Activated CD4-positive, alpha-beta memory T cell treated with anti-CD3 and anti-CD28 coated beads for 36 hours (primary cell): ENCODE measurements around the gene C3orf22. TPM values are rescaled to one million over a fixed set of nuclear protein-coding genes. Genes with fewer than 3 reads are reported as not detected.

Experiments
- CTCF ChIA-PET: fragments of 350-600 bp; sonication (Branson Sonifier 250); formaldehyde crosslinking; loops from one replicate; lab custom pipeline; 2021; ENCODE audit warnings: antibody characterized with exemption, inconsistent platforms; lab: Charles Lee
- POLR2A ChIA-PET: fragments of 350-600 bp; sonication (Branson Sonifier 250); formaldehyde crosslinking; loops from one replicate; lab custom pipeline; 2021; ENCODE audit warnings: antibody characterized with exemption; lab: Charles Lee
- DNase-seq: peaks from one replicate; pipeline ENCODE4 v3.0.0-alpha.2; 2020
- H3K27ac Mint-ChIP-seq: one replicate; pipeline ENCODE4 v1.8.0; 2021; ENCODE audit warnings: mixed read lengths
- H3K27me3 Mint-ChIP-seq: one replicate; pipeline ENCODE4 v1.8.0; 2021; ENCODE audit warnings: mixed read lengths
- H3K36me3 Mint-ChIP-seq: one replicate; pipeline ENCODE4 v1.8.0; 2021; ENCODE audit warnings: mixed read lengths
- H3K4me1 Mint-ChIP-seq: one replicate; pipeline ENCODE4 v1.8.0; 2021; ENCODE audit warnings: low read depth, mixed read lengths
- H3K4me3 Mint-ChIP-seq: one replicate; pipeline ENCODE4 v1.8.0; 2021; ENCODE audit warnings: mild to moderate bottlenecking, mixed read lengths
- H3K9me3 Mint-ChIP-seq: one replicate; pipeline ENCODE4 v1.8.0; 2021; ENCODE audit warnings: mixed read lengths
- intact Hi-C: fragments of 100-400 bp; cut with micrococcal nuclease; formaldehyde crosslinking; loops from one replicate; pipeline ENCODE4 v1.15.1; 2023
- total RNA-seq, 2 experiments: library from RNA; stranded (reverse); gene quantifications; one replicate each; pipeline ENCODE4 v1.2.3, GENCODE V29; 2021

The C3orf22 gene
- total RNA-seq, 2 experiments from 2014 or later, result not detected

DNA sequence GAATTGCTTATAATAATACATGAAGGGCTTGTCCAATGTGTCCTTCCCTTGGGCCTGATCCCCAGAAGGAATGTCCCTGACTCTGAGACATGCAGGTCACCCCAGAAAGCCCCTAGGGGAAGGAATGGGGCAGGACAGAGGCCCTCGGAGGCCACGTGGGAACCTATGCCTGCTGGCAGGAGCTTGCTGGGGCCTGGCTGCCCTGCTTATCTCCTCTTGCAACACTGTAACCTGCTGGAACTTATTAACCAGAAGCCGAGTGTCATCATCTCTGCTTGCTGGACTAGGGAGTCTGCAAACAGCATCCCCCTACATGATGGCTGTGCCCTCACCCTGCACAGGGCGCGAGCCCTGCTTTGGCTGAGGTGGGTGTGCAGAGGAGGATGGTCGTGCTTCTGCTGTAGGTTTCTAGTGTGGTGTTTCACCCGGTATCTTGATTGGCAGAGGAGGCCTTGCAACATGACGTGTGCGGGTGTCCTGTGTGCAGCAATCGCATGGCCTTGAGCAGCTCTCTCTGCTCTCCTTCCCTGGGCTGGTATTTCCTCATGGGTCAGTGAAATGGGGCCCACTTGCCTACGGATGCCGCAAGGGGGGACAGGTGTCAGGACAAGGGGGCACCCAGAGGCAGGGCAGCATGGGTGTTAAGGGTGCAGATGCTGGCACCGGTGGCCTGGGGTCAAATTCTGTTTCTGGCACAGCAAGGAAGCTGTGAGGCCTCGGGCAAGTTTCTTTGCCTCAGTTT lies 29.8 kb downstream of the C3orf22 start:
- Mint-ChIP-seq H3K27me3 (peaks cover 8% of the 10 kb centered on the region), H3K4me1 (no peaks in the 10 kb centered on the region), H3K9me3 (no peaks in the 10 kb centered on the region), H3K27ac (no peak overlapping the region), H3K4me3 (no peak overlapping the region), H3K36me3 (no peaks in the 10 kb centered on the region)
- CTCF ChIA-PET, result no interaction called here
- POLR2A ChIA-PET, result no interaction called here
- DNase-seq, result no peak
- intact Hi-C loops, result no loop called here

DNA sequence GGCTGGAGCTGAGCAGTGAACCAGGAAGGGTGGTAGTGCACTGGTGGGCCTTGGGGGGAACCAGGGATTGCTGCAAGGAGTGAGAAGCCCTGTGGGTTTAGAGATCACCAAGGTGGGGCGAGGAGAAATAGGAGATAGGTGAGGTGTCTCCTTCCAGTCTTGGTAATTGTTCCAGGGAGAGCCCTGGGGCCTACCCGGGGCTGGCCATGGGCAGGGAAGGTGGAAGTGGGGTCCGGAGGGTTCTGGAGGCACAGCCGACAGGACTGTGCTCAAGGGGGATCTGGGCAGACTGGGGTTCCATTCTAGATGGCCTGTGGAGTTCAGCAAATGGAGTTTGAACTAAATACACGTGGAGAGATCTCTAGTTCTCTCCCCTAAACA lies 30.3 kb downstream of the C3orf22 start:
- ChIA-PET POLR2A (no interaction called here), CTCF (no interaction called here)
- intact Hi-C loops, result no loop called here
- no peak for DNase-seq
- Mint-ChIP-seq H3K9me3 (no peaks in the 10 kb centered on the region), H3K36me3 (no peaks in the 10 kb centered on the region), H3K27me3 (peaks cover 9% of the 10 kb centered on the region), H3K27ac (no peak overlapping the region), H3K4me1 (no peaks in the 10 kb centered on the region), H3K4me3 (no peak overlapping the region)

DNA sequence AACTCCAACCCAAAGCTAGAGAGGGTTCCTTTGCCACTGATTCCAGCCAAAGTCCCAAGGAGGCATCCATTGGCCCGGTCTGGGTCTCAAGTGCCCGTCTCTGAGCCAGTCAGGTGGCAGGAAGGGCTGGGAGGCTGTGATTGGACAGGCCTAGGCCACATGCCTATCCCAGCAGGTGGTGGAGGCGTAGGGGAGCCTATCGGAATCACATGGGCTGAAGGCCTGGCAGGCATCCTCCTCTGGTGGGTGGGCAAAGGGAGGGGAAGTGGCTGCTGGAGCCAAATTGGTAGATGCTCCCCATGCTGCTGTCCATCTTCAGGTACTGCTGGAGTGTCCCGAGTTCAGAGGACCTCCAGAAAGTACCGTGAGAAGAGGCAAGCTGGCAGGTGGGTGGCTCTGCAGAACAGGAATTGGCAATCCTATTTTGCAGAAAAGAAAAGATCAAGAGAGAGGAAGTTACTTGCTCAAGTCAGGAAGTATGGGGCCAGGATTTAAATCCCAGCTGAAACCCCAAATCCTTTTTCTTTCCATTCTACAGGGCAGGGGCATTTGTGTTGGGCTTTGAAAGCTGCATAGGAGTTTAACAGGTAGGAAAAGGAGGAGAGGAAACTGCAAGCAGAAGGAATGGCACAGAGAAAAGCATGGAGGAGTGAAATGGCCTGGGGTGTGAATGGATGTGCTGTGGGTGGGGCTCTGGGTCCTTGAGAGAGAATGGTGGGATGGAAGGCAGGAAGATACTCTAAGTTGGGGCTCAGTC lies 31.1 kb downstream of the C3orf22 start:
- POLR2A ChIA-PET, result no interaction called here
- H3K4me3 Mint-ChIP-seq, result no peak overlapping the region
- intact Hi-C loops, result no loop called here
- no peaks in the 10 kb centered on the region for H3K36me3 Mint-ChIP-seq
- H3K4me1 Mint-ChIP-seq, result no peaks in the 10 kb centered on the region
- H3K9me3 Mint-ChIP-seq, result no peaks in the 10 kb centered on the region
- DNase-seq, result no peak
- peaks cover 15% of the 10 kb centered on the region for H3K27me3 Mint-ChIP-seq
- H3K27ac Mint-ChIP-seq, result no peak overlapping the region
- CTCF ChIA-PET, result no interaction called here

DNA sequence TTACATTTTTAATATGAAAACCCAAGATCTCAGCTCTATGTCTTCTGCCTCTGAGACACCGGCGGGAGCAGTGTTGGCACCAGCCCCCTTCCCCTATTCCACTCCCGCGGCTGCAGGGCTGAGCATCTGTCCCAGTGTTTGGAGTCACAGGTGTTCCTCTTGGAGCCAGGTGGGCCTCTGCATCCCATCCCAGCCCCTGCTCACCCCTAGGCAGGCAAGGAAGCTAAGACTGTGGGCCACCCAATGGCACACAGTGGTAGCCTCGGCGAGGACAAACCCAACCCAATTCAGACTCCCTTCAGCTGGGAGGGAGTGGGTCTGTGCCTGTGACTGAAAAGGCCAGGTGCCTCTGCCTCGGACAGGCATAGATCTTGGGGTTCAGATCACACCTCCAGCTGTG lies 31.7 kb downstream of the C3orf22 start:
- DNase-seq, result no peak
- H3K9me3 Mint-ChIP-seq, result no peaks in the 10 kb centered on the region
- H3K27ac Mint-ChIP-seq, result no peak overlapping the region
- intact Hi-C loops, result no loop called here
- H3K4me3 Mint-ChIP-seq, result no peak overlapping the region
- no peaks in the 10 kb centered on the region for H3K36me3 Mint-ChIP-seq
- ChIA-PET POLR2A (no interaction called here), CTCF (no interaction called here)
- peaks cover 15% of the 10 kb centered on the region for H3K27me3 Mint-ChIP-seq
- no peaks in the 10 kb centered on the region for H3K4me1 Mint-ChIP-seq

- no peaks in the 10 kb centered on the region for H3K36me3 Mint-ChIP-seq
- H3K27ac Mint-ChIP-seq, result no peak overlapping the region
- peaks cover 15% of the 10 kb centered on the region for H3K27me3 Mint-ChIP-seq
- intact Hi-C loops, result no loop called here
- DNase-seq, result no peak
- ChIA-PET POLR2A (no interaction called here), CTCF (no interaction called here)
- no peaks in the 10 kb centered on the region for H3K9me3 Mint-ChIP-seq
- H3K4me3 Mint-ChIP-seq, result no peak overlapping the region
- no peaks in the 10 kb centered on the region for H3K4me1 Mint-ChIP-seq
These were observed 32.1 kb downstream of the C3orf22 start for GRCh38 chr3:126526668-126527005.

DNA sequence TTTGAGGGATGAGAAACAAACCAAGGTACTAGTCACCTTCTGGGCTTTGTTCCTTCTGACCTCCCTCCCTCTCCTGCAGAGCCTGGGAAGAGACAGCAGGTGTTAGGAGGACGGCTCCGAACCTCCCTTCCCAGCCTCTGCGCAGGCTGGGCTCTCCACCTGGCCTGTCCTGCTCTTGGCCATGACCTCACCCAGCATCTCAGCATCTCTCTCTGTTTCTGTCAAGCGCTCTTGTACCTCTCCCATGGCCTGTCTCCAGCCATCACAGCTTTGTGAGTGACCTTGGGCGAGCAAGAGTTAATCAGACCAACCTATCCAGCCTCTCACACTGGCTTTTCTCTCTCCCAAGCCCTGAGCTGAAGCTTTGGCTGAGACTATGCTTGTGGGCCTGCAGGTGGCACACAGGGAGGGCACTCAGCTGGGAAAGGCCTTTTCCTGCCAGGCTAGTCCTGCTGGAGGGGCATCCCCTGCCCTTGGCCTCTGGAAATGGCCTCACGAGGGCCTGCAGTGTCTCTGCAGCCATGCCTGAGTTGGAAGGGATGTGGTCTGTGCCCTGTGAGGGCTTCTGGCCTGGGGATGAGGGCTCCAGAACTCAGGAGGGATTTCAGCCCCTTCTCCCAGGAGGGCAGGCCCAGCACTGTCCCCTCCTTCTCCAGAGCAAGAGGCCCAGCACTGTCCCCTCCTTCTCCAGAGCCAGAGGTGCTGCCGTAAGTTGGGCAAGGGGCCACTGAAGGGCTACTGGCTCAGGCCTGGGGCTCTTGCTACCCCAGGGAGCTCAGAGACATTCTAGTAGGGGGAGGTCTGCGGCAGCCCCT lies 32.7 kb downstream of the C3orf22 start:
- H3K27ac Mint-ChIP-seq, result no peak overlapping the region
- no peaks in the 10 kb centered on the region for H3K36me3 Mint-ChIP-seq
- peaks cover 15% of the 10 kb centered on the region for H3K27me3 Mint-ChIP-seq
- DNase-seq, result no peak
- ChIA-PET POLR2A (no interaction called here), CTCF (no interaction called here)
- H3K9me3 Mint-ChIP-seq, result no peaks in the 10 kb centered on the region
- intact Hi-C loops, result no loop called here
- H3K4me1 Mint-ChIP-seq, result no peaks in the 10 kb centered on the region
- no peak overlapping the region for H3K4me3 Mint-ChIP-seq

DNA sequence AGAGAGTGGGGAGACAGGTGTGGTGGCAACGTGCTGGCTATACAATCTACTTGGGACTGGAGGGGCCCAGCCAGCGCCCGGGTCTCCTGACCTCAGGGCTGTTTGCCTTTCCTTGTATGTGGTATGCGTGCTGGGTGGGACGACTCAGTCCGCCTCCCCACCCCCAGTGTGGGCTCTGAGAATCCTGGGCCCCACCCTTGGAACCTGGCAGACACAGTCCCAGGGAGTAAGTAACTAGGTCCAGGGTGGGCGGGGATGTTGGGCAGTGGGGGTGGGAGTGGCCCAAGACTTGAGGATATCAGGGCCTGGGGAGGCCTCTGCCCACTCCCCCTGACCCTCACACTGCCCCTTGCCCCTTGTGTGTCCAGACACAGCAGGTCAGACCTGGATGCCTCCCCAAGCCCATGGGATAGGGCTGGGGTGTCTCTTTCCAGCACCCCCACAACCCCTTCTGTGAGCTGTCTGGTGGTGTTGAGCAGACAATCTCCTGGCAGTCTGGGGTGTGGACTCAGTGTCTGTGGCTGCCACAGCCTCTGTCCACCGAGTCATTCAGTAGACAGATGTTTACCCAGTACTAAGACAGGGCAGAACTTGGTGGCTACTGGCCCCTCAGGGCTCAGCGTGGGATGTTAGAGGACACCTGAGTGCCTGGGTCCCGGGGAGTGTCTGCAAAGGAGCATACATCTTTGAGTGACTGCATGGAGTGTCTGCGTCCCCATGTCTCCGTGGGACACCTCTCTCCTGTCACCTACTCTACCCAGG lies 33.5 kb downstream of the C3orf22 start:
- intact Hi-C loops, result no loop called here
- no peaks in the 10 kb centered on the region for H3K4me1 Mint-ChIP-seq
- H3K27me3 Mint-ChIP-seq, result peaks cover 15% of the 10 kb centered on the region
- no peak overlapping the region for H3K27ac Mint-ChIP-seq
- ChIA-PET CTCF (no interaction called here), POLR2A (no interaction called here)
- H3K9me3 Mint-ChIP-seq, result no peaks in the 10 kb centered on the region
- no peak overlapping the region for H3K4me3 Mint-ChIP-seq
- DNase-seq, result no peak
- H3K36me3 Mint-ChIP-seq, result no peaks in the 10 kb centered on the region

GRCh38 chr3:126524429-126524988 lies 34.2 kb downstream of the C3orf22 start:
- H3K36me3 Mint-ChIP-seq, result no peaks in the 10 kb centered on the region
- intact Hi-C loops, result no loop called here
- H3K4me3 Mint-ChIP-seq, result no peak overlapping the region
- no peak overlapping the region for H3K27ac Mint-ChIP-seq
- H3K9me3 Mint-ChIP-seq, result no peaks in the 10 kb centered on the region
- POLR2A ChIA-PET, result no interaction called here
- DNase-seq, result no peak
- H3K4me1 Mint-ChIP-seq, result no peaks in the 10 kb centered on the region
- peaks cover 15% of the 10 kb centered on the region for H3K27me3 Mint-ChIP-seq
- CTCF ChIA-PET, result interaction anchor here (1.4 kb wide), 1 partner anchor 10 kb away, joined by 3 read pairs; no protein-coding TSS in a partner anchor

DNA sequence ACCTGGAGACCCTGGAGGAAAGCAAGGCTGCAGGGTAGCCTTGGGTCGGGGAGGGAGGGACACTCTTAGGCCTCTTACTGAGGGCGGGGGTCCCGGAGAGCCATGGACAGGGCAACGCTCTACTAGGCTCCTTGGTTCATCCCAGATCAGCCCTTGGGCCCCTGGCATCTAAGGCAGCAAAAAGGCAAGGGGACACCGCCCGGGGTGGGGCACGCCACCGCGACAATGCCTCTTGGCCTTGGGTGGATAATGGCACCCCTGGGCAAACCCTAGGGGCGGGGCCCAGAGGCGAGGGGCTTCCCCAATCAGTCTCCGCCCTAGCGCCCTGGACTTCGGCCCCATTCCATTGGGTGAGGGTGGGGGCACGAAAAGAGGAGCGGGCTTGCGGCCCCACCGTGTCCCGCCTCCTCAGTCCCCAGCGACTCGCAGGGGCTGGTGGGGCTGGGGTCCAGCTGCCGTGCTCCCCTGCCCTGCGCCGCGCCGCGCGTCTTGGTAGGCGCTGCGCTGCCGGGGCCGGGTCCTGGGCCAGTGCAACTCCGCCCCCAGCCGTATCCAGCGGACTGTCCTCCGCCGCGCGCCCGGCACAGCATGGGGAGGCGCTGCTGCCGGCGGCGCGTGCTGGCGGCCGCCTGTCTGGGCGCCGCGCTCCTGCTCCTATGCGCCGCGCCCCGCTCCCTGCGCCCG lies 34.8 kb downstream of the C3orf22 start, which contains the start of gene CHST13:
CHST13 (plus strand) TSS at position 411 of the 684 bp plus-strand sequence; CDS start at position 589, 178 bp downstream.
- ChIA-PET CTCF (interaction anchor here (0.7 to 3.0 kb wide), 6 partner anchors 10 to 1023 kb away, joined by 3 to 25 read pairs (median 4); no protein-coding TSS in a partner anchor), POLR2A (no interaction called here)
- Mint-ChIP-seq H3K27ac (no peak within 1 kb of the TSS), H3K4me1 (no peaks in the 10 kb centered on the region), H3K36me3 (no peaks in the 10 kb centered on the region), H3K9me3 (no peaks in the 10 kb centered on the region), H3K4me3 (no peak within 1 kb of the TSS), H3K27me3 (peaks cover 15% of the 10 kb centered on the region)
- no peak for DNase-seq
- intact Hi-C loops, result no loop called here

- Mint-ChIP-seq H3K36me3 (no peaks in the 10 kb centered on the region), H3K4me1 (no peaks in the 10 kb centered on the region), H3K27me3 (peaks cover 15% of the 10 kb centered on the region), H3K4me3 (no peak overlapping the region), H3K27ac (no peak overlapping the region), H3K9me3 (no peaks in the 10 kb centered on the region)
- ChIA-PET CTCF (interaction anchor here (0.6 to 3.0 kb wide), 22 partner anchors 9 to 1027 kb away, joined by 3 to 25 read pairs (median 4); partner anchors contain the start of gene ZXDC), POLR2A (no interaction called here)
- intact Hi-C loops, result loop anchor here (1.0 kb wide), 1 partner anchor 1022 kb away; no protein-coding TSS in a partner anchor
- DNase-seq, result peak; percentile 43
These were observed 36.4 kb downstream of the C3orf22 start for GRCh38 chr3:126522363-126522788.
